K562 (cell line): Measurements from ENCODE around the gene RAD51D.

Experiments
- EHMT2 ChIP-seq: fragments of 450-650 bp; IDR thresholded peaks from 2 replicates; pipeline ENCODE4 v1.6.1; 2018; ENCODE audit warnings: antibody characterized with exemption
- EP300 ChIP-seq: IDR thresholded peaks from 2 replicates; pipeline ENCODE4 v1.6.1; 2012; ENCODE audit warnings: low read length, improper control_type of control experiment
- ESRRA ChIP-seq: fragments of 450-650 bp; IDR thresholded peaks from 2 replicates; pipeline ENCODE4 v1.6.1; 2014; ENCODE audit warnings: low read depth, mild to moderate bottlenecking, moderate library complexity, borderline replicate concordance
- EZH2 ChIP-seq: IDR thresholded peaks from 2 replicates; pipeline ENCODE4 v1.6.1; 2012; ENCODE audit warnings: low read depth, mild to moderate bottlenecking, inconsistent platforms, low read length, borderline replicate concordance
- HDAC3 ChIP-seq: fragments of 450-650 bp; IDR thresholded peaks from 2 replicates; pipeline ENCODE4 v1.6.1; 2018; ENCODE audit warnings: borderline replicate concordance, mild to moderate bottlenecking, moderate library complexity; ENCODE audit not compliant: partially characterized antibody
- KDM5B ChIP-seq: fragments of 200-600 bp; sonication (generic); IDR thresholded peaks from 2 replicates; pipeline ENCODE4 v1.6.1; 2012; ENCODE audit warnings: low read depth, mild to moderate bottlenecking, moderate library complexity, low read length, control low read depth, inconsistent platforms; ENCODE audit not compliant: insufficient replicate concordance
- POLR2A ChIP-seq: fragments of 450-650 bp; conservative IDR thresholded peaks from 2 replicates; pipeline ENCODE4 v1.6.1; 2016
- SMARCC2 ChIP-seq: fragments of 450-650 bp; IDR thresholded peaks from 2 replicates; pipeline ENCODE4 v1.6.1; 2017; ENCODE audit warnings: antibody characterized with exemption, moderate library complexity, mild to moderate bottlenecking, low read depth
- TGIF2 ChIP-seq: sonication (generic); formaldehyde crosslinking; IDR thresholded peaks from 2 replicates; pipeline ENCODE4 v1.8.1; 2022; ENCODE audit warnings: mild to moderate bottlenecking, missing genetic modification reagents, moderate library complexity
- TF ChIP-seq, protein P1 (sequence below), 3 experiments: IDR thresholded peaks in 2 of 3; conservative IDR thresholded peaks in 1 of 3; 2 replicates each; pipeline ENCODE4 v1.5.1; 2011 to 2012; ENCODE audit warnings: low read length in 3 of 3, mild to moderate bottlenecking in 3 of 3, control low read depth in 2 of 3, improper control_type of control experiment in 1 of 3, inconsistent platforms in 1 of 3, low read depth in 1 of 3, mixed read lengths in 1 of 3, moderate library complexity in 1 of 3; ENCODE audit not compliant: insufficient read depth in 2 of 3

GRCh38 chr17:35044181-35044580 is 75.5 kb downstream of the RAD51D start:
- TF ChIP-seq POLR2A (no peak), EP300 (no peak), HDAC3 (no peak), EHMT2 (no peak), SMARCC2 (no peak), TGIF2 (CRISPR knock-in tag) (no peak), EZH2 (no peak), ESRRA (no peak), KDM5B (no peak)
- TF ChIP-seq, protein P1, sequence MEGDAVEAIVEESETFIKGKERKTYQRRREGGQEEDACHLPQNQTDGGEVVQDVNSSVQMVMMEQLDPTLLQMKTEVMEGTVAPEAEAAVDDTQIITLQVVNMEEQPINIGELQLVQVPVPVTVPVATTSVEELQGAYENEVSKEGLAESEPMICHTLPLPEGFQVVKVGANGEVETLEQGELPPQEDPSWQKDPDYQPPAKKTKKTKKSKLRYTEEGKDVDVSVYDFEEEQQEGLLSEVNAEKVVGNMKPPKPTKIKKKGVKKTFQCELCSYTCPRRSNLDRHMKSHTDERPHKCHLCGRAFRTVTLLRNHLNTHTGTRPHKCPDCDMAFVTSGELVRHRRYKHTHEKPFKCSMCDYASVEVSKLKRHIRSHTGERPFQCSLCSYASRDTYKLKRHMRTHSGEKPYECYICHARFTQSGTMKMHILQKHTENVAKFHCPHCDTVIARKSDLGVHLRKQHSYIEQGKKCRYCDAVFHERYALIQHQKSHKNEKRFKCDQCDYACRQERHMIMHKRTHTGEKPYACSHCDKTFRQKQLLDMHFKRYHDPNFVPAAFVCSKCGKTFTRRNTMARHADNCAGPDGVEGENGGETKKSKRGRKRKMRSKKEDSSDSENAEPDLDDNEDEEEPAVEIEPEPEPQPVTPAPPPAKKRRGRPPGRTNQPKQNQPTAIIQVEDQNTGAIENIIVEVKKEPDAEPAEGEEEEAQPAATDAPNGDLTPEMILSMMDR (IDR thresholded peaks at IDR 0.05 in 2 of 3, conservative IDR thresholded peaks at IDR 0.05 in 1 of 3; ENCODE audit: insufficient read depth in 2 of 3, low read depth in 1 of 3, low read length in 3 of 3) = no peak
